Articular chondrocyte of knee joint (primary cell): Measurements from ENCODE around the gene FAM163A. TPM values are rescaled to one million over a fixed set of nuclear protein-coding genes. Genes with fewer than 3 reads are reported as not detected.

Experiments used
- total RNA-seq: library from RNA; depleted of rRNA; stranded (reverse); fragments of >200 nt; gene quantifications from 2 replicates; pipeline ENCODE4 v1.2.3, GENCODE V29; 2012

Gene FAM163A
- total RNA-seq = not detected in 2 replicates

GRCh38 chr1:179742717-179743678, at the start of gene FAM163A:
FAM163A (plus strand) TSS chr1:179743291; CDS start chr1:179813098, 69,807 bp downstream.

Other genes with a start within 250 kb of the FAM163A start
- not detected in 2 replicates for gene NPHS2, start 167.3 kb upstream of the FAM163A start, total RNA-seq
- not detected in 2 replicates for gene TDRD5, start 151.5 kb upstream of the FAM163A start, total RNA-seq
- gene TOR1AIP2, start 134.5 kb downstream of the FAM163A start, total RNA-seq = 148 and 177 TPM in 2 replicates
- 98.9 and 105 TPM in 2 replicates for gene TOR1AIP1, start 139.0 kb downstream of the FAM163A start, total RNA-seq
- gene CEP350, start 211.5 kb downstream of the FAM163A start, total RNA-seq = 78.9 and 93.1 TPM in 2 replicates